Transverse colon (tissue), 4 donors: ENCODE data around the gene NUP153.

Experiments used
- EP300 ChIP-seq: sonication (generic); formaldehyde crosslinking; IDR thresholded peaks from one replicate; pipeline ENCODE4 v1.6.1; 2017; ENCODE audit warnings: antibody characterized with exemption, low read depth
- POLR2A ChIP-seq: fragments of 450-650 bp; IDR thresholded peaks from one replicate; pipeline ENCODE4 v1.6.1; 2016; ENCODE audit warnings: antibody characterized with exemption, mild to moderate bottlenecking, moderate library complexity
- POLR2AphosphoS5 ChIP-seq, 3 donors: sonication (generic); formaldehyde crosslinking; IDR thresholded peaks; one replicate each; pipeline ENCODE4 v1.6.1; 2016; ENCODE audit warnings: antibody characterized with exemption in 3 of 3
- TF ChIP-seq, protein P1 (sequence below), 5 experiments: fragments of 200-600 bp in 3 of 5; fragments of 450-650 bp in 2 of 5; sonication (generic) in 3 of 5; IDR thresholded peaks; 1 replicate in 2 of 5; 2 replicates in 3 of 5; pipeline ENCODE4 v1.5.1; 2016 to 2017; ENCODE audit warnings: antibody characterized with exemption in 5 of 5, inconsistent platforms in 3 of 5, mild to moderate bottlenecking in 2 of 5, moderate library complexity in 1 of 5

DNA sequence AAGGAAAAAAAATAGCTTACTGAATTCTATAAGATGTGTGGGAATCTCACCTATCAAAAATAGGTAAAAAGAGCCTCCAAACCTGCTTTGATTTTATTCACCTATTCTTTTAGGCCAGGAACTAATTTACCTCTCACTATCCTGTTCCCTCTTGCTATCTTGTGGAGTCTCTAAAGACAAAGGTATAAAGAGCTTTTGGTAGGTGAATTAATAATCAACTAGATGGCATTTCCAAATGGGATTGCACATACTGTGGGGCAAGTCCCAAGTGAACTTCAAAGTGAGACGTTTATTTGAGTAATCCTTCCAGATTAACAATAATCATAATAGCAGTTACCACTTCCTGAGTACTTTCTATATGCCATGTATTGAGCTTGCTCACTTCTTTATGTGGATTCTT lies 103.8 kb downstream of the NUP153 start:
- TF ChIP-seq, protein P1, sequence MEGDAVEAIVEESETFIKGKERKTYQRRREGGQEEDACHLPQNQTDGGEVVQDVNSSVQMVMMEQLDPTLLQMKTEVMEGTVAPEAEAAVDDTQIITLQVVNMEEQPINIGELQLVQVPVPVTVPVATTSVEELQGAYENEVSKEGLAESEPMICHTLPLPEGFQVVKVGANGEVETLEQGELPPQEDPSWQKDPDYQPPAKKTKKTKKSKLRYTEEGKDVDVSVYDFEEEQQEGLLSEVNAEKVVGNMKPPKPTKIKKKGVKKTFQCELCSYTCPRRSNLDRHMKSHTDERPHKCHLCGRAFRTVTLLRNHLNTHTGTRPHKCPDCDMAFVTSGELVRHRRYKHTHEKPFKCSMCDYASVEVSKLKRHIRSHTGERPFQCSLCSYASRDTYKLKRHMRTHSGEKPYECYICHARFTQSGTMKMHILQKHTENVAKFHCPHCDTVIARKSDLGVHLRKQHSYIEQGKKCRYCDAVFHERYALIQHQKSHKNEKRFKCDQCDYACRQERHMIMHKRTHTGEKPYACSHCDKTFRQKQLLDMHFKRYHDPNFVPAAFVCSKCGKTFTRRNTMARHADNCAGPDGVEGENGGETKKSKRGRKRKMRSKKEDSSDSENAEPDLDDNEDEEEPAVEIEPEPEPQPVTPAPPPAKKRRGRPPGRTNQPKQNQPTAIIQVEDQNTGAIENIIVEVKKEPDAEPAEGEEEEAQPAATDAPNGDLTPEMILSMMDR (IDR thresholded peaks at IDR 0.05), result no peak
- TF ChIP-seq POLR2A (no peak), EP300 (no peak), POLR2AphosphoS5 (IDR thresholded peaks at IDR 0.05) (no peak)
